Urothelium cell line (cell line): ENCODE measurements around the gene MB21D2.

ENCODE experiments used
- DNase-seq: peaks from one replicate; pipeline ENCODE4 v3.0.0; 2011; ENCODE audit warnings: low spot score, mixed read lengths
- FAIRE-seq: peaks from 2 replicates; lab custom pipeline; 2011; peaks lifted over from hg19 to GRCh38; lab: Jason Lieb, UNC

MB21D2 gene

GRCh38 chr3:192894676-192895075, 23.0 kb downstream of the MB21D2 start:
- FAIRE-seq (no peak), DNase-seq (no peak)

- FAIRE-seq (peak; percentile 55), DNase-seq (peak; percentile 64)
Observed at GRCh38 chr3:192892981-192893700, 24.5 kb downstream of the MB21D2 start.

GRCh38 chr3:192890347-192891335, 27.0 kb downstream of the MB21D2 start:
- FAIRE-seq, result no peak
- no peak for DNase-seq

- DNase-seq (no peak), FAIRE-seq (no peak)
Observed at GRCh38 chr3:192889679-192890078, 28.0 kb downstream of the MB21D2 start.

DNA sequence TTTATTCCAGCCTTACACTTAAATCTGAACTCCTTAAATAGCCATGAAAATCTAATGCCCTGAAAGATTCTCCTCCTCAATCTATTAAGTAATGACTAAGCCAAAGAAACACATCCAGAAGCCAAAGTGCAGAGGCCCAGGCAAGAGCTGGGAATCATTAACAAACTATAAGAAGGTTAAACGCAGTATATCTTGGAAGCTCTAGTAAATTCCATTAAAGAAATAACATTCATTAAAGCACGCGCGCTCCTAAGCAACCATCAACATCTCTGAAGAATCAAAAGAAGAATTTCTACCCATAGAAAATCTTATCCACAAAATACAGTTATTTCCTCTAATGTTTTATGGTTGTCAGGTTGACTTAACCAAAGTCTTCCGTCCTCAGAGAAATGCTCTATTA, 29.5 kb downstream of the MB21D2 start:
- no peak for DNase-seq
- FAIRE-seq, result no peak

DNA sequence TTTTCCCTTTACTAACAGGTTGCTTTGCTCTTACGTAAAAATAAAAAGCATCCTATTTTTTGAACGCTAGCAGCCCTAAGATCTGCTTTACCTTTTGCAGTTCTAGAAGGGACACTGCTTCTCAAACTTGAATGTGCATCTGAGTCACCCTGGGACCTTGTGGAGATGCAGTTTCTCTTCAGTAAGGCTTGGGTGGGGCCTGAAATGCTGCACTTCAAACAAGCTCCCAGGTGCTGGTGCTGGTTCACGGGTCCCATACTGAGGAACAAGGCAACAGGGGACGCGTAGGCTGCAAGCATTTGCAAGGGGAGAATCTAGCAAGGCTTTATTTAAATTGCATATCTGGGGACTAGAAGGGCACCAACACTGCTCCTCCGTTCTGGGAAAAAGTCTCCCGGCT, 30.0 kb downstream of the MB21D2 start:
- no peak for FAIRE-seq
- DNase-seq, result no peak

DNA sequence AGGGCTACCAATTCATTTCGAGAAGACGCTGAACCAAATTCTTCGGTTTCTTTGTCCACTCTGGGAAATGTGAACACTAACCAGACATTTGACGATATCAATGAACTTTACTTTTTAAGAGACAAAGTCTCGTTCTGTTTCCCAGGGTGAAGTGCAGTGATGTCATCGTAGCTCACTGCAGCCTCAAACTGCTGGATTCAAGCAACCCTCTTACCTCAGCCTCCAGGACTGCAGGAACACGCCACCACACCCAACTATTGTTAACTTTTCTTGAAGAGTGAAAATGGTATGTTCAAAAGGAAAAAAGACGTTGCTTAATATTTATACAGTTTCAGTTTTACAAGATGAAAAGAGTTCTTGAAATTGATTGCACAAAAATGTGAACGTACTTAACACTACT, 30.6 kb downstream of the MB21D2 start:
- DNase-seq, result peak; percentile 34
- FAIRE-seq, result no peak

DNA sequence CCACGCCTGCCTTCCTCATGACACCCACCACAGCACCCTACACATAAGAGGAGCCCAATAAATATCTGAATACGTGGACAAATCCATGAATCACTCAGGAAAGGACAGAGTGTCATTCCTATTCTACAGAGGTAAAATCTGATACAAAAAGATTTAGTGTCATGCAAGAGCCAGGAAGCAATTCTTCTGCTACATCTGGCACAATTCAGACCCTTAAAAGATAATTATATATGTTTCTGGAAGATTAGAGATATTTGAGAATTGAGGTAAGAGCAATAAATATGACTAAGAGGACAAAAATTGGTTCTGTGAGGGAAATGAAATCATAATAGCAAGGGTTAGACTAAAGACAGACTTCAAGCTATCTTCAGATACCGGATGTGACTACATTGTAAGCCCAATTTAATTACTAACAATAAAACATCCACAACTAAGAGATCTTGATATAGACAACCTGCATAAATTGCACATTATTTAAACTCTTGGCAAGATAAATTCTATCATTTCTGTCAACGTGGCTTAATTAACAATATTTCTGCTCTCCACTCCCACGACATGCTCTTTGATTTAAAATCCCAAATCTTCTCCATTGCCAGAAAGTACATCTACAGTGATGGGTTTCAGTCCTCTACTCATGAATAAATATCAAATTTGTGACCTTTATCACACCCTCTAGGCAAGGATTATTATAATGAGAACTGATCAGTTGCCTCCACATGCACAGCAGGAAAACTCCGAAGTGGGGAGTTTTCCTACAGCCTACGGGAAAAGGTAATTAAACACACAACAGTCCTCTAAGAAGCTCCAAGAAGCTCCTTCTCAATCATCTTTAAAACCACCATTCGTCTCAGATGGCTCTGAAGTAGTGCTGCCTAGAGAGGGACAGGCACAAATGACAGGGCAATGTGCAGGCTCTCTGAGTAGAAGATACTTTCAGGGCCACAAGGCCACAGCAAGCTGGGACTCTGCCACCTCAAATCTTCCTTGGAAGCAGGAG, 32.6 kb downstream of the MB21D2 start:
- DNase-seq (peak; percentile 38), FAIRE-seq (no peak)

GRCh38 chr3:192883512-192883911, 34.1 kb downstream of the MB21D2 start:
- no peak for FAIRE-seq
- DNase-seq, result no peak

GRCh38 chr3:192881159-192881786, 36.4 kb downstream of the MB21D2 start:
- DNase-seq (no peak), FAIRE-seq (no peak)

- no peak for FAIRE-seq
- DNase-seq, result no peak
Observed at GRCh38 chr3:192880313-192880712, 37.3 kb downstream of the MB21D2 start.

DNA sequence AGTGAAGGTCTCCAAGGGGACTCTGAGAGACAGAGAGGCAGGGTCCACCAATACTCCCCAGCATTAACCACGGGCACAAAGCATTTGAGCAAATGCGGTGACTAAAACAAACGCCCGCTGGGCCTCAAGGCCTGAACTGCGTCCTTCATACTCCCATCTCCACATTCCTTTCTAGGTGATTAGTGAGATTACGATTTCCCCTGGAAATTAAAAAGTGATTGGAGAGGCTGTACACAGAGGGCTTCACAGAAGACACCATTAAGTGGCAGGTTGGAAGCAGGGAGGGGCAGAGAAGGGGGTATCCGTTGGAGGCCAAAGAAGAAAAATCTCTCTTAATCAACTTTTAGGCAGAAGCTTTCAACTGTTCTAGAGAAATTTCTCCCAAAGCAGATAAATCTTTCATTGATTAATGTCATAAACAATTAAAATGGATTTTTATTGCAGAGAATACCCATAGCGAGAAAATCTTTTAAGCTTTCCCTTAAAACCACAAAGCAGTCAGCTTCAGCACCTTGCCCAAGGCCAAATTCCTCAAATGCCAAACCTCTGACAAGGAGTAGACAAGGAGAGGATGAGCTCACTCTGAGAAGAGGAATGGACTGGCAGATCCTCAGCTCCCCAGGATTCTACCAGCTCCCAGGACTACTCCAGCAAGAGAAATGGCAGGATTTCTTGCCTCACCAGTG, 38.2 kb downstream of the MB21D2 start:
- DNase-seq, result peak; percentile 90
- no peak for FAIRE-seq

DNA sequence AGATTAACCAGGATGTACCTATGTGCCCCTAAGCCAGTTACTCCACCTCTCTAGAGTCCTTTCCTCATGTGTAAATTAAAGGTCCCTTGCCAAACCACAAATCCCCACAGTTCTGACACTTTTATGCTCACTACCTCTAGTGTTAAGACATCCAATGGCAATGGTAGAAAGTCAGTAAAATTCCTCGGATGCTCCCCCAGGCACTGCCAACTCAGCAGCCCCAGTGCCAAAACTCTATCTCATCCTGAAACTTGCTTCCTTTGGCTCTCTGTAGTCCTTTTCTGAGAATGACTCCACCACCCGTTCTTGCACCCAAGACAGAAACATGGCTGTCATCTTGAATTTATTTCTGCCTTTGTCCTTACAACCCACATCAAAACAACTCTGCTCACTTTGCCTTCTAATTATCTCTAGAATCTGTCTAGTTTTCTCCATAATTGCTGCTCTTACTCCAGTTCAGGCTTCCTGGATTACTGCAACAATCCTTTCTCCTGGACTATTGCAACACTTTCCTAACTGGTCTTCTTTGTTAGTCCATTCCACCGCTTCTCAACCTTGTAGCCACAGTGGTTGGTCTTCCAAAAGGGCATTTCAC, 41.6 kb downstream of the MB21D2 start:
- no peak for DNase-seq
- no peak for FAIRE-seq

GRCh38 chr3:192870822-192871221, 46.8 kb downstream of the MB21D2 start:
- no peak for FAIRE-seq

DNA sequence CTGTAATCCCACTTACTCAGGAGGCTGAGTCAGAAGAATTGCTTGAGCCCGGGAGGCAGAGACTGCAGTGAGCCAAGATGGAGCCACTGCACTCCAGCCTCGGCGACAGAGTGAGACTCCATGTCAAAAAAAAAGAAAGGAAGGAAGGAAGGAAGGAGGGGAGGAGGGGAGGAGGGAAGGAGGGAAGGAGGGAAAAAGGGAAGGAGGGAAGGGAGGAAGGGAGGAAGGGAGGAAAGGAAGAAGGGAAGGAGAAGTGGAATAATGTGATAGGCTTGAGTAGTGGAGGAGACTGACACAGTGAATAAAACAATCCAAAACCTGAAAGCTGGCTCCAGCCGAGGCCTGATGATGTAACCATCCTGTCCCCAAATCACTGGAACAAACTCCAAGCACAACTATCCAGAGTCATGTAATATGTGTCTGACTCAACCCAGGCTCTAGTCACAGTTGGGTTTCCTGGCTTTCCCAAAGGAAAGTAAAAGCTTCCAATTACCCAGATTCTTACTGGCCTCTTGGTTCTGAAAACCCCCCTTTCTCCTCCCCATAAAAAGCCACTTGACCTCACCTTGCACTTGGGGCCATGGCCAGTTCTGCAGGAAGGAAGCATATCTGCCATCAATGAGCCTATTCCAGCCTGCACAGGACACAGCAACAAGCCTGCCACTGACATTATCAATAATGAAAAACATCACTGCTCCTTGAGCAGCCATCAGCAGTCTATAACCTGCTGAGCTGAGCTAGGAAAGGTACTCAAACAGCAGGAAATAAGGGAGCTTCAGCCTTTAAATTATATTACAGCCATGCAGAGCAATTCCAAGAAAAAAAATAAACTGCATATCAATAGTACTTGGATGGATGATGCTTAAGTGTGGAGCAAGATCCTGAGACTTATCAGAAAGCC, 48.3 kb downstream of the MB21D2 start:
- DNase-seq, result no peak
- FAIRE-seq, result no peak

More at GRCh38 chr3:192870822-192871221, 46.8 kb downstream of the MB21D2 start:
- no peak for DNase-seq

GRCh38 chr3:192867645-192868044, 50.0 kb downstream of the MB21D2 start:
- no peak for FAIRE-seq
- DNase-seq, result no peak

GRCh38 chr3:192866804-192867203, 50.9 kb downstream of the MB21D2 start:
- FAIRE-seq (no peak), DNase-seq (no peak)

DNA sequence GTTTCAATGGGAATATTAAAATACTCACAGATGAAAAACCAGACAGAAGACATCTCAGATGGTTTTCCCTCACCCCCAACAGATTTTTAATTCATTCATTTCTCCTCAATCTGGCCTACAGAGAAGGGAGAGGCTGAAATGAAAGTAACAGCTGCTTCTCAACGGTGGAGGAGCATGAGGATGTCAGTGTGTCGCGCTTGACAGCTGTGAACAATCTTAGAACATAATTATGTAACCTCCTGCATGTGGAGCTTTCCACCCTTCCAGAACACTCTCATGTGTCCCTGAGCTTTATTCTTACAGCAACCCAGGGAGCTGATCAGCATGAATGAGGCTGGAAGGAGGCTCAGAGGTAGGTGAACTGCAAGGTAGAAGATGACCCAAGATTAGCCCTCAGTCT, 52.7 kb downstream of the MB21D2 start:
- FAIRE-seq, result no peak
- no peak for DNase-seq
